Pancreas (tissue), 10 donors: ENCODE measurements around the gene ENTPD7. TPM values are rescaled to one million over a fixed set of nuclear protein-coding genes. Genes with fewer than 3 reads are reported as not detected.

Experiments
- ATAC-seq, 4 donors: fragments of 200-7000 bp; cut with Tn5 transposase; one replicate each; pipeline versions ENCODE4 v1.8.0 to v1.9.1; 2020; ENCODE audit warnings: mild to moderate bottlenecking in 4 of 4, moderate library complexity in 4 of 4
- DNase-seq, 6 donors: peaks; one replicate each; pipeline ENCODE4 v3.0.0-alpha.2; 2020
- FAIRE-seq: peaks from 2 replicates; lab custom pipeline; 2012; peaks lifted over from hg19 to GRCh38; lab: Jason Lieb, UNC
- H3K27ac ChIP-seq, 4 donors: fragments of 200-600 bp; sonication (generic); 1 replicate in 3 of 4; 2 replicates in 1 of 4; pipeline versions ENCODE4 v1.5.0 to v1.8.0; 2020
- H3K27me3 ChIP-seq, 4 donors: fragments of 200-600 bp; one replicate each; pipeline ENCODE4 v1.8.0; 2021
- H3K36me3 ChIP-seq, 3 donors: fragments of 200-600 bp; sonication (generic) in 1 of 3; one replicate each; pipeline versions ENCODE4 v1.5.0 to v1.8.0; 2020 to 2021
- H3K4me1 ChIP-seq, 3 donors: fragments of 200-600 bp; one replicate each; pipeline ENCODE4 v1.8.0; 2021
- H3K4me3 ChIP-seq, 4 donors: fragments of 200-600 bp; sonication (generic) in 2 of 4; one replicate each; pipeline versions ENCODE4 v1.5.0 to v1.8.0; 2020 to 2021
- H3K9me3 ChIP-seq, 4 donors: fragments of 200-600 bp; one replicate each; pipeline ENCODE4 v1.8.0; 2021
- CTCF ChIP-seq, 4 donors: fragments of 200-600 bp; sonication (generic) in 3 of 4; IDR thresholded peaks; one replicate each; pipeline versions ENCODE4 v1.5.0 to v1.8.0; 2021; ENCODE audit warnings: antibody characterized with exemption in 4 of 4
- WGBS, 2 donors: extraction: QIAGEN DNeasy Blood & Tissue Kit; methylation state at CpG; one replicate each; pipeline ENCODE4 v1.1.7; 2013; 5-methylcytosine and 5-hydroxymethylcytosine counted together
- intact Hi-C, 3 donors: fragments of 100-400 bp; cut with DNase I; formaldehyde crosslinking; loops; one replicate each; pipeline versions ENCODE4 v1.11.1 to v1.14.2; 2022
- polyA plus RNA-seq, 2 donors: library from polyadenylated mRNA; stranded (reverse); fragments of 200-250 nt; gene quantifications; one replicate each; pipeline ENCODE4 v1.2.3, GENCODE V29; 2013
- total RNA-seq, 6 donors: library from RNA; stranded (reverse); fragmentation: NEBNext Ultra II Directional in 4 of 6; extraction: Animal tissue kit (Norgen Biotek cat#: 25700) in 4 of 6; gene quantifications; one replicate each; pipeline versions ENCODE4 v1.2.1 to v1.2.4, GENCODE V29; 2021 to 2023
- donor health status: healthy with polysubstance abuse.
- donor health status: DM: no; HTN: no; CAD: no; lungs with moderate emphysema.
- donor health status: DM: no; HTN: no; CAD: no.
- donor health status: control.
- donor health status: control.
- donor health status: Bipolar disorder and iron deficiency.
- donor health status: DM: yes; HTN: yes; CAD: no.
- donor health status: DM: no; HTN: no; CAD: no.
- donor health status: DM: no; HTN: no; CAD: no.
- donor health status: DM: yes; HTN: yes; CAD: no.

Gene ENTPD7
- total and polyA plus RNA-seq, 8 donors: 1.8 to 19.8 (median 11.3) TPM

GRCh38 chr10:99647601-99648151, 11.6 kb upstream of the ENTPD7 start:
- 84 to 87% methylated on average over 2 of the region's 2 CpGs for WGBS, 2 donors
- H3K36me3 ChIP-seq: no peaks in the 10 kb centered on the region
- no peak for TF ChIP-seq CTCF (IDR thresholded peaks at IDR 0.05)
- H3K9me3 ChIP-seq: no peaks in the 10 kb centered on the region
- ATAC-seq: no peak
- intact Hi-C loops: no loop called here
- FAIRE-seq: no peak
- no peak for DNase-seq
- H3K4me3 ChIP-seq: no peak overlapping the region
- no peak overlapping the region for H3K27ac ChIP-seq
- no peaks in the 10 kb centered on the region for H3K27me3 ChIP-seq
- H3K4me1 ChIP-seq: no peaks in the 10 kb centered on the region

- Histone ChIP-seq H3K9me3 (no peaks in the 10 kb centered on the region), H3K4me3 (no peak overlapping the region), H3K36me3 (no peaks in the 10 kb centered on the region), H3K27me3 (no peaks in the 10 kb centered on the region), H3K4me1 (no peaks in the 10 kb centered on the region), H3K27ac (no peak overlapping the region)
- intact Hi-C loops: no loop called here
- DNase-seq: no peak
- no peak for FAIRE-seq
- no peak for ATAC-seq
- WGBS, 2 donors: 0% methylated on average over 1 of the region's 1 CpG
- no peak for TF ChIP-seq CTCF (IDR thresholded peaks at IDR 0.05)
Observed at GRCh38 chr10:99648717-99649116, 10.6 kb upstream of the ENTPD7 start.

- intact Hi-C loops: no loop called here
- ATAC-seq: no peak
- DNase-seq: no peak
- Histone ChIP-seq H3K4me1 (no peaks in the 10 kb centered on the region), H3K36me3 (no peaks in the 10 kb centered on the region), H3K27ac (no peak overlapping the region), H3K27me3 (no peaks in the 10 kb centered on the region), H3K4me3 (no peak overlapping the region), H3K9me3 (no peaks in the 10 kb centered on the region)
- TF ChIP-seq CTCF (IDR thresholded peaks at IDR 0.05): no peak
- 90 to 93% methylated on average over 4 of the region's 4 CpGs for WGBS, 2 donors
- FAIRE-seq: no peak
Observed at GRCh38 chr10:99652800-99653390, 6.4 kb upstream of the ENTPD7 start.

GRCh38 chr10:99654390-99655175, 4.7 kb upstream of the ENTPD7 start:
- WGBS, 2 donors: 89 to 94% methylated on average over 9 of the region's 9 CpGs
- H3K27ac ChIP-seq: no peak overlapping the region
- DNase-seq: no peak
- intact Hi-C loops: no loop called here
- no peak overlapping the region for H3K4me3 ChIP-seq
- TF ChIP-seq CTCF (IDR thresholded peaks at IDR 0.05): no peak
- FAIRE-seq: no peak
- no peaks in the 10 kb centered on the region for H3K9me3 ChIP-seq
- no peaks in the 10 kb centered on the region for H3K4me1 ChIP-seq
- ATAC-seq: no peak
- no peaks in the 10 kb centered on the region for H3K36me3 ChIP-seq
- no peaks in the 10 kb centered on the region for H3K27me3 ChIP-seq
